OCI-LY7 (cell line): ENCODE results near the gene CHMP4A.
"Not testable (repeated sequence)": the region's sequence is repeated elsewhere in the genome, so short reads cannot be mapped to it uniquely, and the experiment has no call there.

Experiments used
- CTCF ChIP-seq: fragments of 200-600 bp; sonication (generic); conservative IDR thresholded peaks from 2 replicates; pipeline ENCODE4 v1.5.1; 2014; ENCODE audit warnings: mild to moderate bottlenecking, antibody characterized with exemption, low read length, moderate library complexity, mixed read lengths
- EZH2phosphoT487 ChIP-seq: fragments of 200-600 bp; sonication (generic); IDR thresholded peaks from 2 replicates; pipeline ENCODE4 v1.6.1; 2018; ENCODE audit warnings: low read depth, borderline replicate concordance, mild to moderate bottlenecking, mixed run types, antibody characterized with exemption, low read length, moderate library complexity, mixed read lengths

GRCh38 chr14:24245350-24245749, 32.1 kb upstream of the CHMP4A start:
- not testable (repeated sequence) for TF ChIP-seq CTCF, EZH2phosphoT487
